ENCODE data around the gene PIK3CD. TPM values are rescaled to one million over a fixed set of nuclear protein-coding genes. Genes with fewer than 3 reads are reported as not detected.

PIK3CD gene
- total and polyA plus RNA-seq, 2 of the 4 experiments (the other 2 are of a cell fraction) = 5.0 to 12.1 TPM

- Histone ChIP-seq H3K56ac (ENCODE audit: extremely low read depth, insufficient read depth, low read length) (no peak overlapping the region), H3K27ac (ENCODE audit: insufficient read depth, low read length) (no peak overlapping the region), H3K9ac (ENCODE audit: low read depth, low read length) (no peak overlapping the region), H3K4me2 (ENCODE audit: low read depth, low read length) (no peak overlapping the region), H2AFZ (replicated peaks; ENCODE audit: low read length, poor library complexity) (no peak overlapping the region), H4K8ac (ENCODE audit: low read depth in 2 of 2, low read length in 2 of 2) (no peak overlapping the region), H4K20me1 (ENCODE audit: insufficient read depth, low read length) (no peaks in the 10 kb centered on the region), H3K14ac (replicated peaks; ENCODE audit: low read depth, low read length) (no peak overlapping the region), H3K4ac (ENCODE audit: low read depth, low read length) (no peak overlapping the region), H3K9me3 (ENCODE audit: control insufficient read depth, insufficient read depth, low read length) (no peaks in the 10 kb centered on the region), H2BK20ac (ENCODE audit: low read depth, low read length) (no peak overlapping the region), H4K91ac (ENCODE audit: insufficient read depth, low read depth, low read length) (no peak overlapping the region), H3K79me1 (ENCODE audit: low read depth in 1 of 2, low read length in 2 of 2) (no peaks in the 10 kb centered on the region), H3K18ac (ENCODE audit: low read depth, low read length) (no peak overlapping the region), H2BK5ac (ENCODE audit: low read depth, low read length, poor library complexity, severe bottlenecking) (no peak overlapping the region), H3K23ac (ENCODE audit: low read depth, low read length) (no peak overlapping the region), H2BK15ac (ENCODE audit: low read depth, low read length) (no peak overlapping the region), H2BK120ac (ENCODE audit: low read depth, low read length) (no peak overlapping the region), H4K5ac (ENCODE audit: low read depth, low read length) (no peak overlapping the region), H3K9me1 (ENCODE audit: insufficient read depth, low read length) (no peaks in the 10 kb centered on the region), H2AK9ac (replicated peaks; ENCODE audit: low read depth, low read length, poor library complexity) (no peak overlapping the region), H2AK5ac (ENCODE audit: low read depth, low read length) (no peak overlapping the region), H3K4me1 (ENCODE audit: control insufficient read depth, insufficient read depth, low read length) (no peaks in the 10 kb centered on the region), H3K36me3 (ENCODE audit: control insufficient read depth, insufficient read depth, low read length) (no peaks in the 10 kb centered on the region), H3K27me3 (ENCODE audit: control insufficient read depth, insufficient read depth, low read length) (0 out of 2 replicates have a peak, but pooled peaks cover 2% of the 10 kb centered on the region), H3K4me3 (ENCODE audit: insufficient read depth, low read depth, low read length) (no peak overlapping the region)
- intact Hi-C loops (cut with micrococcal nuclease) = no loop called here
- CTCF ChIA-PET = no interaction called here
- no CpG with 5 or more reads among the region's 2 CpGs for WGBS, 2 experiments (ENCODE audit: extremely low coverage in 2 of 2, insufficient read length in 1 of 2)
- ATAC-seq (ENCODE audit: low read depth) (no peak), DNase-seq (no peak)
- dilution Hi-C loops (cut with HindIII; ENCODE audit: low sequenced_read_pairs, unreplicated experiment) = no loop called here
- BruUV-seq (replicated peaks) = no TSS peak
- in situ Hi-C loops (cut with MboI; ENCODE audit: low sequenced_read_pairs) = no loop called here
- TF ChIP-seq CHD1 (IDR thresholded peaks at IDR 0.05; ENCODE audit: low read depth, low read length) = no peak
- no peak for TF ChIP-seq CEBPB (IDR thresholded peaks at IDR 0.05; ENCODE audit: low read depth, low read length)
- no peak for TF ChIP-seq RAD21 (IDR thresholded peaks at IDR 0.05; ENCODE audit: low read length)
- TF ChIP-seq MAZ (IDR thresholded peaks at IDR 0.05; ENCODE audit: borderline replicate concordance, low read depth, low read length) = no peak
- TF ChIP-seq MAFK (IDR thresholded peaks at IDR 0.05; ENCODE audit: low read depth, low read length) = no peak
- no peak for TF ChIP-seq SMC3 (IDR thresholded peaks at IDR 0.05; ENCODE audit: low read depth, low read length)
- TF ChIP-seq MXI1 (IDR thresholded peaks at IDR 0.05; ENCODE audit: borderline replicate concordance, low read depth, low read length) = no peak
- TF ChIP-seq RFX5 (IDR thresholded peaks at IDR 0.05; ENCODE audit: low read depth, low read length) = no peak
- TF ChIP-seq NFE2L2 (IDR thresholded peaks at IDR 0.05; ENCODE audit: low read depth, low read length) = no peak
- TF ChIP-seq, protein P1, sequence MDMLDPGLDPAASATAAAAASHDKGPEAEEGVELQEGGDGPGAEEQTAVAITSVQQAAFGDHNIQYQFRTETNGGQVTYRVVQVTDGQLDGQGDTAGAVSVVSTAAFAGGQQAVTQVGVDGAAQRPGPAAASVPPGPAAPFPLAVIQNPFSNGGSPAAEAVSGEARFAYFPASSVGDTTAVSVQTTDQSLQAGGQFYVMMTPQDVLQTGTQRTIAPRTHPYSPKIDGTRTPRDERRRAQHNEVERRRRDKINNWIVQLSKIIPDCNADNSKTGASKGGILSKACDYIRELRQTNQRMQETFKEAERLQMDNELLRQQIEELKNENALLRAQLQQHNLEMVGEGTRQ (IDR thresholded peaks at IDR 0.05; ENCODE audit: low read depth, low read length) = no peak
- TF ChIP-seq FOS (IDR thresholded peaks at IDR 0.05; ENCODE audit: low read depth, low read length) = no peak
- no peak for TF ChIP-seq POLR2A (IDR thresholded peaks at IDR 0.05; ENCODE audit: low read depth, low read length)
- no peak for TF ChIP-seq BHLHE40 (IDR thresholded peaks at IDR 0.05; ENCODE audit: low read depth, low read length)
- TF ChIP-seq, protein P2, sequence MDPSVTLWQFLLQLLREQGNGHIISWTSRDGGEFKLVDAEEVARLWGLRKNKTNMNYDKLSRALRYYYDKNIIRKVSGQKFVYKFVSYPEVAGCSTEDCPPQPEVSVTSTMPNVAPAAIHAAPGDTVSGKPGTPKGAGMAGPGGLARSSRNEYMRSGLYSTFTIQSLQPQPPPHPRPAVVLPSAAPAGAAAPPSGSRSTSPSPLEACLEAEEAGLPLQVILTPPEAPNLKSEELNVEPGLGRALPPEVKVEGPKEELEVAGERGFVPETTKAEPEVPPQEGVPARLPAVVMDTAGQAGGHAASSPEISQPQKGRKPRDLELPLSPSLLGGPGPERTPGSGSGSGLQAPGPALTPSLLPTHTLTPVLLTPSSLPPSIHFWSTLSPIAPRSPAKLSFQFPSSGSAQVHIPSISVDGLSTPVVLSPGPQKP (IDR thresholded peaks at IDR 0.05; ENCODE audit: borderline replicate concordance, low read depth, low read length) = no peak
- POLR2A ChIA-PET (ENCODE audit: unreplicated experiment) = interaction anchor here (0.7 kb wide), 1 partner anchor 537 kb away, joined by 6 read pairs; no protein-coding TSS in a partner anchor
These were observed 27.4 kb upstream of the PIK3CD start for GRCh38 chr1:9624081-9624480.

All from IMR-90 (cell line).